ENCODE measurements around the gene TCF4.

TCF4 gene

DNA sequence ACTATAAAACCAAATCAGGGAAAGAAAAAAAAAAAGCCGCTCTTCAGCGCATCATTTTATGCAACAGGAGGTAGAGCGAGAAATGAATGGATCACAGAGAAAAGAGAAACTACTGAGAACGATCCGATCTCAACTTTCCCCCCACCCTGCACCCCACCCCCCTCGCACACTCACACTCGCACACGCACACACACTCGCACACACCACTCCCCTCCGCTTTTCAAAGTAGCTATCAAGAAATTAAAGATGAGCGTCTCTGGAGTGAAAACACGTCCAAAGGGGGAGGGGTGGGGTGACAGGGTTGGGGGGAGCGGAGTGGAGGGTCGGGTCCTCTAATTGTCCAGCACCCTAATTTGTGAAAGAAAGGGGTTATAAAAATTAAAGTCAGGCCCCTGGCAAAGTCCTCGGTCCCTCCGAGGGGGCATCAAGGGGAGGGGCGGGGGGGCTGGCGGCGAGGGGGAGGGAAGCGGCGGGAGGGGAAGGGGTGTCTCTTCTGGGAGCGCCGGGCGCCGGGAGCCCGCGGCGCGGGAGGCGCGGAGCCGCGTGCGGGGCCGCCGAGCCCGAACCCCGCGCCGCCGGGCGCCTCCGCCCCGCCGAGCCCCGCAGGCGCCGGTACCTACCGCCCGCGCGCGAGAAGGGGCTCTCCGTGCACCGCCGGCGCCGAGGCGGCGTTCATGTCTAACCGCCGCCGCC, 428 bp downstream of the TCF4 start:
- DNase-seq (ENCODE audit: low read depth), result peak; percentile 40
- no peak for TF ChIP-seq CTCF (conservative IDR thresholded peaks at IDR 0.05; ENCODE audit: low read length)
- H3K4me3 ChIP-seq (ENCODE audit: low read length), result peak overlapping the region; percentile 67

DNA sequence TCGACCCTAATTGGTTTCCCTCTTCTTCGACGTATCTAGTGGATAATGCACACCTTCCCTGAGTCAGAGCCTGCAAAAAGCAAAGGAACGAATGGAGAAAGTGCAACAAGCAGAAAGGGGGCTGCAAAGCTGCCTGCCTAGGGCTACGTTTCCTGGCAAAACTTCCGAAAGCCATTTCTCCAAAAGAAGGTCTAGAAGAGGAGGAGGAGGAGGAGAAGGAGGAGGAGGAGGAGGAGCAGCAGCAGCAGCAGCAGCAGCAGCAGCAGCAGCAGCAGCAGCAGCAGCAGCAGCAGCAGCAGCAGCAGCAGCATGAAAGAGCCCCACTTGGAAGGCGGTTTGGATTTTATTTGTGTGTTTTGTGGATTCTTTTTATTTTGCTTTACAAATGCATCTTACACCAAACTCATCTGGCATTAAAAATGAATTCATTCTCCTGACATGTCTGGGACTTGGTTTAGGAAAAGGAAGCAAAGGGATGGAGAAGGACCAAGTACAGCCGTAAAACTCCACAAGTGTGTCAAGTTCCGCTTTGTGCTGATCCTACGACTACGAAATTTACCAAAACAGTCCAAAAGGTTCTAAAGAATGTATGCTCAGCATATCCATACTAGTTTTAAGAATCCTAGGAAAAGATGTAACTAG, 2.0 kb downstream of the TCF4 start:
- DNase-seq (ENCODE audit: low read depth), result no peak
- peak overlapping the region; percentile 67 for H3K4me3 ChIP-seq (ENCODE audit: low read length)
- no peak for TF ChIP-seq CTCF (conservative IDR thresholded peaks at IDR 0.05; ENCODE audit: low read length)

- peak overlapping the region; percentile 67 for H3K4me3 ChIP-seq (ENCODE audit: low read length)
- DNase-seq (ENCODE audit: low read depth), result no peak
- no peak for TF ChIP-seq CTCF (conservative IDR thresholded peaks at IDR 0.05; ENCODE audit: low read length)
Measured at GRCh38 chr18:55585065-55585919, 2.7 kb downstream of the TCF4 start.

GRCh38 chr18:55584201-55584600, 3.8 kb downstream of the TCF4 start:
- H3K4me3 ChIP-seq (ENCODE audit: low read length), result peak overlapping the region; percentile 11
- no peak for DNase-seq (ENCODE audit: low read depth)
- TF ChIP-seq CTCF (conservative IDR thresholded peaks at IDR 0.05; ENCODE audit: low read length), result no peak

DNA sequence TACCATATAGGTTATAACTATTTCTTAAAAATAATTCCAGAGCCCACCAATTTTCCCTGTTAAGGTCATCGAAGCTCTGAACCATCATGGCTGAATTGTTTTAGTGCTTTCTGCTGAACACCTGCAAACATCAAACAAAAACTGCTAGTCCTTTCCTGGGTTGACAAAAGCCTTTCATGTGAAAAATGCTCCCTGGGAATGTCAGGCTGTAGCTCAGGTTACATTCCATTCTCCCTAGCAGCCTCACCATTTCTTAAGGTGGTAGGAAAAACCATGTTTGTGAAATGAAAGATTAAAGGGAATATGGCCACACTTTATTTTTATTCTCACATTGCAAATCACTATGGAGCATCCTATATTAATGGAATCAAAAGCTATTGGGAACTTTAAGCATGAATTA, 5.7 kb downstream of the TCF4 start:
- no peak for TF ChIP-seq CTCF (conservative IDR thresholded peaks at IDR 0.05; ENCODE audit: low read length)
- DNase-seq (ENCODE audit: low read depth), result no peak
- H3K4me3 ChIP-seq (ENCODE audit: low read length), result no peak overlapping the region

DNA sequence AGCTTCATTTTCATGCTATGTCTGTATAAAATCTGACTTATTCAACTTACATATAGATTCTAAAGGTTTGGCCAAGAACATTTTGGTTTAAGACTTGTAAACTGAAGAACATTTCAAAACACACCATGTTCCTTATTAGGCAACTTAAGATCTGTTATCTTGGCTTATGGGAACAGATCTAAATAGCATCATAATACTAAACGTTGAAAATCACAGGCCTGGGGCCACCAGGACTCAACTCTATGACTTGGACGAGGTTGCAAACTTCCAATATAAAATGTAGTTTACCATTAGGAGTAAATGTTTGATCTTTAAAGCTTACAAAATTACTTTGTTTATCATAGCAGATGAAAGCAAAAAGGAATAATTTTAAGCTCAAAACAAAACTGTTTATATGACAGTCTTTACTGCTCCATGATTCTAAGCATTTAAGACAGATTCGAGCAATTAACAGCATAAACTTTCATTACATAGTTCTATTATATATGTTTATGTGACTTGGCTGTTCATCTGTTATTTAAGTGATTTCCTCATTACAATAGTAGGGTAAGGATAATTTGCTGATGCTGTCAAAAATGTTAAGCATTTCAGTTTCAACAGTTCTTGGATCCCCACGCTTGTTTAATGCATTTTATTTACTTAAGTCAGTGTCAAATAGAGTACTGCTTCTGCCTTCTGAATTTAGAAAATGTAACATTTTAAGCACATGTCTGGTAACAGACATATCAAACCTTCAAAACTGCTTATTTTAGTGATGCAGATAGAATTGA, 8.3 kb downstream of the TCF4 start:
- no peak for TF ChIP-seq CTCF (conservative IDR thresholded peaks at IDR 0.05; ENCODE audit: low read length)
- peak; percentile 43 for DNase-seq (ENCODE audit: low read depth)
- H3K4me3 ChIP-seq (ENCODE audit: low read length), result no peak overlapping the region

Data from AG10803 (cell line).